HG03175 (cell line): ENCODE data around the gene PQBP1.
"Not testable (repeated sequence)": the region's sequence is repeated elsewhere in the genome, so short reads cannot be mapped to it uniquely, and the experiment has no call there.

Source experiments
- ATAC-seq: cut with Tn5 transposase; IDR thresholded peaks from one replicate; pipeline ENCODE4 v1.9.1; 2021; ENCODE audit warnings: mild to moderate bottlenecking, moderate library complexity; ENCODE audit not compliant: unreplicated experiment

The PQBP1 gene, protein sequence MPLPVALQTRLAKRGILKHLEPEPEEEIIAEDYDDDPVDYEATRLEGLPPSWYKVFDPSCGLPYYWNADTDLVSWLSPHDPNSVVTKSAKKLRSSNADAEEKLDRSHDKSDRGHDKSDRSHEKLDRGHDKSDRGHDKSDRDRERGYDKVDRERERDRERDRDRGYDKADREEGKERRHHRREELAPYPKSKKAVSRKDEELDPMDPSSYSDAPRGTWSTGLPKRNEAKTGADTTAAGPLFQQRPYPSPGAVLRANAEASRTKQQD

DNA sequence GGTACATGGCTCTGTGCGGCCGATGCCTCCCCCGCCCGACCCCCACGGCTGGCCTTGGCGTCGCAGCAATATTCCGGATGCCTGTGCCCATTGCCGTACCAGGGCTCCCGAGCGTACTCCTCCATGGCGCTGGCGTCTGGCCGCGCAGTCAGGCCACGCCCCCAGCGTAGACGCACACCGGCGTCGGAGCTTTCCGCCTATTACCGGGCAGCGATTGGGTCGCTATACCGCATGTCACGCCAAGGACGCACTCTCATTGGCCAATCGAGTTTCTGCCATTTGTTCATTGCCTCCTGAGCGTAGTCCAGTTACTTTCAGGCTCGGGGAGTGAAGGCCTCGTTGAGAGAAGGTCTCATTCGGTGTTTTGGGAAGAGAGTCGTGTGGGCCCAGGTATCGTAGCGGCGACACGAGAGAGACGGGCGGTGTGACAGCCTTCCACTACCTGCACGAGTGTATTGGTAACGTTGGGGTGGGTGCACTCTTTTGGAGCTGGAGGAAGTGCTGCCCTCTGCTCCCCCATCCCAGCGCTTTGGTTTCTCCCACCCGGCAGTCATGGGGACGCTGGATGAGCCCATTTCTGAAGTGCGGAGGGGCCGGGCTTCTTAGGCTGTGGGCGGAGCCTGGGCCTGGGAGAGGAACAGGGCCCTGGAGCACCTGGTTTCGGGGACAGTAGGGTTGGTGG is at the start of gene PQBP1, which contains the start of gene TIMM17B:
PQBP1 (plus strand) TSS at position 306 of the 682 bp plus-strand sequence. CDS start 580 bp downstream, outside the sequence.
TIMM17B (minus strand) TSS at position 144 of the 682 bp plus-strand sequence; CDS start at position 125, 19 bp downstream.
- peak; percentile 89 for ATAC-seq

DNA sequence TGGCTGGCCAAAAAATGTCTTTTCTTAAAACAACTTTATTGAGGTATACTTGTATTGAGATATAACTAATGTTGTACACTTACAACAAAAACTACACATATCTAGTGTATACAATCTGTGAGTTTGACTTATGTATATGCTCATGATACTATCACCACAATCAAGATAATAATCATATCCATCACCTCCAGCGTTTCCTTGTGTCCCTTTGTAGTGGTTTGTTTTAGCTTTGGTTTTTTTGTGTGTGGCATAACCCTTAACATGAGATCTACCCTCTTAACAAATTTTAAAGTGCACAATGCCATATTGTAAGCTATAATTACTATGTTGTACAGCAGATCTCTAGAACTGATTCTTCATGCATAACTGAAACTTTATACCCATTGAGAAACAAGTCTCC is 48.9 kb upstream of the PQBP1 start:
- ATAC-seq, result no peak

DNA sequence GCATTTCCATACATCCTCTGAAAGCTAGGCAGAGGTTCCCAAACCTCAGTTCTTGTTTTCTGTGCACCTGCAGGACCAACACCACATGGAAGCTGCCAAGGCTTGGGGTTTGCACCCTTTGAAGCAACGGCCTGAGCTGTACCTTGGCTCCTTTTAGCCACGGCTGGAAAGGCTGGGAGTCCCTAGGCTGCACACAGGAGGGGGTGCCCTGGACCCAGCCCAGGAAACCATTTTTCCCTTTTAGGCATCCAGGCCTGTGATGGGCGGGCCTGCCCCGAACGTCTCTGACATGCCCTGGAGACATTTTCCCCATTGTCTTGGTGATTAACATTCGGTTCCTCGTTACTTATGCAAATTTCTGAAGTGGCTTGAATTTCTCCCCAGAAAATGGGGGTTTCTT is 44.9 kb upstream of the PQBP1 start:
- ATAC-seq, result no peak

DNA sequence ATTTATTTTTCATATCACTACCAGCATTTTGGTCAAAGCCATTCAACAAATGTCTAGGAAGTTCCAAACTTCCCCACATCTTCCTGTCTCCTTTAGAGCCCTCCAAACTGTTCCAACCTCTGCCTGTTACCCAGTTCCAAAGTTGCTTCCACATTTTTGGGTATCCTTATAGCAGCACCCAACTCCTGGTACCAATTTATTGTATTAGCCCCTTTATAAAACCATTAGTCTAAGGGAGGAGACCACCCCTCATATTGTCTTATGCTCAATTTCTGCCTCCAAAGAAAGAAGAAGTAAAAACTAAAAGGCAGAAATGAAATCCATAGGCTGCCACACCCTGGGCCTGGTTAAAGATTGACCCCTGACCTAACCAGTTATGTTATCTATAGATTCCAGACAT is 44.2 kb upstream of the PQBP1 start:
- ATAC-seq, result not testable (repeated sequence)

DNA sequence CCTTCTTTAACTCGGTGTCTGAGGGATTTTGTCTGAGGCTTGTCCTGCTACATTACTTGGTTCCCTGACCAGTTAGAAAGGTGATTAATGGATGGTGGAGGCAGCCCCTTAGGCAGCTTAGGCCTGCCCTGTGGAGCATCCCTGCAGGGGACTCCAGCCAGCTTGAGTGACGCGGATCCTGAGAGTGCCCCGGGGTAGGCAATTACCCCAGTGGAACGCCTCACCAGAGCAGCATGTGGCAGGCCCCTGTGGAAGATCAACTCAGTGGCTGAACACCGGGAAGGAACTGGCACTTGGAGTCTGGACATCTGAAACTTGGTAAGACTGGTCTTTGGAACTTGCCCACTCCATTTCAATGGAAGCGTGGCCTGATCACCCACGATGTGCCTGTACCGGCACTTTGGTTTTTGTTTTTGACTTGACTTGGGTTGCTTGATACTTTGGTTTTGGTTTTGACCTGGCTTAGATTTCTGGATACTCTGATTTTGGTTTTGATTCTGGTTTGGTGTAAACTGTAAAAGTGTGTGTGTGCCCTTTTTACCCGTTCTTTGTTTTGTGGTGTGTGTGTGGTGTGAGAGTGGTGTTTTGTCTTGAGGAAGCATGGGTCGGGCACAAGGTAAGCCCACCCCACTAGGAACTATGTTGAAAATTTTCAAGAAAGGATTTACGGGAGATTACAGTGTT is 43.5 kb upstream of the PQBP1 start:
- ATAC-seq, result not testable (repeated sequence)

DNA sequence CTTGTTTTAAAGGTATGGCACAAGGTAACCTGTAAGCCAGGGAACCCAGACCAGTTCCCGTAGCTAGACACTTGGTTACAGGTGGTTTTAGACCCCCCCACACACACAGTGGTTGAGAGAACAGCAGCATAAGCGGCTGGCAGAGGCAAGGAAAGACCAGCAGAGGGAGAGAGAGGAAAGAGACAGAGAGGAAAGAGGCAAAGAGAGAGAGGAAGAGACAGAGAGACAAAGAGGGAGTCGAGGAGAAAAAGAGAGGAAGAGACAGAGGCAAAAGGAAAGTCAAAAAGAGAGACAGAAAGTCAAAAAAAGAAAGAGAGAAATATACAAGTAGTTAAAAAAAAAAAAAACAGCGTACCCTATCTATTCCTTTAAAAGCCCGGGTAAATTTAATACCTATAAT is 42.8 kb upstream of the PQBP1 start:
- no peak for ATAC-seq

DNA sequence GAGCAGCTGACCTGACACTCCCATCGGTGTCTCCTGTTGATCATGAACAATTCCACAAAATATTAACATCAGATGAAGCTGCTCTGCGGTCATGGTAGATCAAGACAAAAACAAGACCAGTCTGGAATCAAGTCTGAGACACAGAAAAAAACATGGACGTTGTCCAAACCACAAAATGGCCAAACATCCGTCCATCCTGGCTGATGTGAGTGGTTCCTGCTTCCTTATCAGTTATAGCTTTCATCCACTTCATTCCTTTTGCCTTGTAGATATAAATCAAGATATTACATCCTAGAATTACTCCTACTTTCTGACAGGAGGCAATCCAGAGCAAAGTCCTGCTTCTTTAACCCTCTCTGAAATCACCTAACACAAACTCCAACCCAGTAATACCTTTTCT is 33.5 kb upstream of the PQBP1 start:
- ATAC-seq, result no peak

DNA sequence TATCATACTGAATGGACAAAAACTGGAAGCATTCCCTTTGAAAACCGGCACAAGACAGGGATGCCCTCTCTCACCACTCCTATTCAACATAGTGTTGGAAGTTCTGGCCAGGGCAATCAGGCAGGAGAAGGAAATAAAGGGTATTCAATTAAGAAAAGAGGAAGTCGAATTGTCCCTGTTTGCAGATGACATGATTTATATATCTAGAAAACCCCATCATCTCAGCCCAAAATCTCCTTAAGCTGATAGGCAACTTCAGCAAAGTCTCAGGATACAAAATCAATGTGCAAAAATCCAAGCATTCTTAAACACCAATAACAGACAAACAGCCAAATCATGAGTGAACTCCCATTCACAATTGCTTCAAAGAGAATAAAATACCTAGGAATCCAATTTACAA is 25.7 kb upstream of the PQBP1 start:
- not testable (repeated sequence) for ATAC-seq

DNA sequence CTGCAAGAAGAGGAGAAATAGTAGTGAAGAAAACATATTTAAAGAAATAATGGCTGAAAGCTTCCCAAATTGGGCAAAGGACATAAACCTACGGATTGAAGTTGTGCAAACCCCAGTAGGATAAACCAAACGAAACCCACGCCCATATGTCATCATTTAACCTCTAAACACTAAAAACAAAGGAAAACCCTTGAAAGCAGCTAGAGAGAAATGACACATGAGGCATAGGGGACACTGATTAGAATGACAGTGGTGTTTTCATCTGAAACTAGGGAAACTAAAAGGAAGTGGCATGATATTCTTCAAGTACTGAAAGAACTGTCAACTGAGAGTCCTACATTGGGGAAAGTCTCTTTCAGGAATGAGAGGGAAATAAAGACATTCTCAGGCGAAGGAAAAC is 20.8 kb upstream of the PQBP1 start:
- ATAC-seq, result not testable (repeated sequence)

DNA sequence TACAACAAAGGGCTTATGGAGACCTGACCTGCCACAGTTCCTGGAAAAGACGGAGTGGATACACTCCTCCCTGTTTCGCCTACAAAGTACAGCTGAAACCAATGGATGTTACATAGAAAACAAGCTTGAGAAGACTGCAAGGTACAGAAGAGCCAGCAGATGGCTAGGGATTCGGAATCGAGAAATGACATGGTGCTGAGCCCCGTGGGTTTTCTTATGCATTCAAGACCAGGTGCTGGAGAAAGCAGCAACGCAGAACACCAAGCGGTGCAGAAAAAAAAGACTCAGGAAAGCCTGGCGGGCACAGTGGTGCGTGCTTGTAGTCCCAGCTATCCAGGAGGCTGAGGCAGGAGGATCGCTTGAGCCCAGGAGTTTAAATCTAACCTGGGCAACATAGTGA is 14.0 kb upstream of the PQBP1 start:
- ATAC-seq, result no peak

DNA sequence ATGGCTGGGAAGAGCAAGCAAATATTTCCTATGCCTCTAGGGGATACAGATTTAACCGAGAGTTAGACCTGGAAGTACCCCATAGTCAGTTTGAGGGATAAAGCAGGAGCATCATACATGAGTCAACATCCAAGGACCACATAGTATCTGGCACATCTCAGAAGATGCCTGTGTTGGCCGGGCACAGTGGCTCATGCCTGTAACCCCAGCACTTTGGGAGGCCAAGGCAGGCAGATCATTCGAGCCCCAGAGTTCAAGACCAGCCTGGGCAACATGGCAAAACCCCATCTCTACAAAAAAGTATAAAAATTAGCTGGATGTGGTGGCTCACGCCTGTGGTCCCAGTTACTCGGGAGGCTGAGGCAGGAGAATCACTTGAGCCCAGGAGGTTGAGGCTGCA is 11.1 kb upstream of the PQBP1 start:
- ATAC-seq, result not testable (repeated sequence)

DNA sequence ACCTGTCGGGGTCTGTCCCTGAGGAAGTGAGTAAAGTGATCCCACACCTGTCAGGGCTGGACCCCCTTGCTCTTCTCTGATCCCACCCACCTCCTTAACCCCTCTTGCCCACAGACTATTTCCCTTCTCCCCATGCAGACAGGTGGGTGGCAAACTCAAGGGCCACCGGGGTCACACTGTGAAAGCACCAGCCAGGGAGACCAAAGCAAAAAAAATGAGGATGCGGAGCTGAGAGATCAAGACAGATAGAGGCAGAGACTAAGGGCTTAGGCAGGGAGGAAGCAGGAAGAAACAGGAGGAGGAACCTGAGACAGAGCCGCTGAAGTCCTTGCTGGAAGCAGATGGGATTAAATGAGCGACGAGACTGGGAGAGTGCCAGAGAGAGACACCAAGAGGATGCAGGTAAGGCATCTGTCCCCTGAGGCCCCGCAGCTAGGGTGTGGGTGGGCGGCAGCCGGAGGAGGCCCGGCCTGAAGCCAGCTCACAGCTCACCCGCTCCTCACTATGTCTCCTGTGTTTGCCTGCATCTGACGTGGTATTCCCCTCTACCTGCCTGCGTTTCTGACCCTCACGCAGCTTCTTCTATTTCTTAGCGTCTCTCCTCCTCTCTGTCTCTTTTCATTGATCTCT is 7.3 kb upstream of the PQBP1 start:
- no peak for ATAC-seq

DNA sequence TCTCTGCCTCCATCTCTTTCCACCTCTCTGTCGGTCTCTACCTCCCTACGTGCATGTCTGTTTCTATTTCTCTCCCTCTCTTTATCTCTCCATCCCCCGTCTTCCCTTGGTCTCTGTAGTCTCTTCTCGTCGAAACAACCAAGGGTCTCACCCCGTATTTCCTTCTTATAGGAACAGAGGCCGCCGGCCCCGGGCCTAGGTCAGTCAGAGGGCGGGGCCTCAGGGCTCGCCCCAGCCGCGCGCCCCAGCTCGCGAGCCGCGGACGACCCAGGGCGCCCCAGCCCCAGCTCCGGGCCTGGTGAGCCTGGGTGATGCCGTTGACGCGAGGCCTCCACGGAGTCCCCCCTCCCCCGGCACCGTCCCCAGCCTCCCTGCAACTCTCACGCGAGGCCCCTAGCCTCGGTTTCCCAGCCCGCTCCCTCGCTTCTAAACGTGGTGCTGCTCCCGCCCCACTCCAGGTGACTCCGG is 6.8 kb upstream of the PQBP1 start:
- peak; percentile 38 for ATAC-seq

DNA sequence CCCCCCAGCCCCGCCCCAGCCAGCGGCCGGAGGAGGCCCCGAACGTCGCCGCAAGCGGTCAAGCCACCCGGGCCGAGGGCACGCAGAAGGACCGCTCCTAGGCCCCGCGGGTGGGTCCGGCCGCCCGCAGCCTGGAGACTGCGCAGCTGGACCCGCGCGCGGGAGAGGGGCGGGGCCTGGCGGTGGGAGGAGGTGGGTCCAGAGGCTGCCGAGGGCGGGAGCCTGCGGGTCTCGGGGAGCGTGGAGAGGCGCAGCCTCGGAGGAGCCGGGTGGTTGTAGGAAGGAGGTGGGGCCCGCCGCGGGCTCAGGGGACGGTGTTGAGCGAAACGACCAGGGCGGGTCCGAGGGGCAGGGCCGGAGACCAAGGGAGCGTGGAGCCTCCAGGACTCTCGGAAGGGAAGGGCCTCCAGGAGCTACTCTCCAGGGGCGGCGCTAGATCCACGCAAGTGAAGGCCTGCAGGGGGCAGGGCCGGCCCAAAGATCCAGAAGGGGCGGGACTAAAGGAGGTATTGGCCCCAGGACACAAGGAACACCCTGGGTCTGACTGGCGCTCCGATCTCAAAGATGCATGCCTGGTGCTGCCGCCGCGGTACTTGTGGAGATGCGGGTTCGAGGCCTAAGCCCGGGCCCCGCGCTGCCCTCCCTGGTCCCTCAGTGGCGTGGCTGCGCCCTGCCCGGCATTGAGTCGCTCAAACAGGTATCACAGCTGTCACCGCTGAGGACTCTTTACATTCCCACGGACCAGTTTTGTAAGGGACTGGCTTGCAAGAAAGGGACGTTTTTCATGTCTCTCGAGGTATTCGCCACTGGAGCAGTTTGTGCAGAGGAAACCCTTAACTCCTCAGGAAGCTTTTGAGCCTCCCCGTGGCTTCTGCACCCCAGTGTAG is 6.1 kb upstream of the PQBP1 start:
- ATAC-seq, result peak; percentile 80

DNA sequence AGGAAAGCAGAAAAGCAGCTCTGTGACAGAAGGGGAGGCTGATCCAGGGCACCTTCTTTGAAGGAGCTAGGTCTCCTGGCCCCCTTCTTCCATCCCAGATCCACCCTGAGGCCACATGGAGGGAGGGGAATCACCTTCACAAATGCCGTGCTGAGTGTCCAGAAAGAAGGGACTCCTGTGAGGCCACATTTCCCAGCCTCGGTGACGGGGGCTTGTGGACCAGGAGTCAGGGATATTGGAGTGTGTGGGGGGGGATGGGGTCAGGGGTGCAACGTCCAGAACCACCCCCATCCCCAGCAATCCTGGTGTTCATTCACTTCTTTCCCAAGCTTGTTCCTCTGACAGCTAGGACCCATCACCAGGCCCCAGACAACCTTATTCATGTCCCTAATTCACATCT is 4.8 kb upstream of the PQBP1 start:
- ATAC-seq, result no peak

DNA sequence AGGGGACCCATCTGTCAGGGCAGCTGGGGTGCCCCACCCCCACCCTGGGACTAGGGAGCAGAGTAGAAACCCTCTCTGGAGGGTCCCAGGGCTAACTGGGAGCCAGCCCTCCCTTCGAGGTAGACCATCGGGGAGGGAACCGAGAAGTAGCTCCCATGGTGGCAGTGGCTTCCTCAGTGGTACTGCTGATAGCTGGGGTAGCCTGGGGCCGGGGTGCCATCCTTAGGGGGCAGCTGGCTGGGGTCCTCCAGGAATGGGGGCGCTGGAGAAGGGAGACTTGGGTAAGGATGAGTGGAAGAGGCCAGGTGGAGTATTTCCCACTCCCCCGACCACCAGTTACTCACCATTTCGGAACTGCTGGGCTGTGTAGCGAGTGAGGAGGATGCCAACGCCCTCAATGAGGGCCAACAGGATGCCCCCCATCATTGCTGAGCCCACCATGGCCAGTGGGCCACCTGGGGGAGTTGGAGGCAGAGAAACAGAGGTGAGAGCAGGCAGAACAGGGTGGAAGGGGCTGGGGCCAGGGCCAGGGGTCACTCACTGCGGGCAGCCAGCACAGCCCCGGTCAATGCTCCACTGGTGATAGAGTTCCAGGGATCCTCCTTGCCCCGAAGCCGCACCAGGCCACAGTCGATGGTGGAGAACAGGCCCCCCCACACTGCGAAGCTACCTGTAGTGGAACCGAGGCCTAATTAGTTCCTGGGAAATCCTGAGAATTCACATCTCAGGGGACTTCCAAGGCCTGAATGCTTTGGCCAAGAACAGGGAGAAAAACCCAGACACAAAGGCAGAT is 4.0 kb upstream of the PQBP1 start:
- ATAC-seq, result no peak

DNA sequence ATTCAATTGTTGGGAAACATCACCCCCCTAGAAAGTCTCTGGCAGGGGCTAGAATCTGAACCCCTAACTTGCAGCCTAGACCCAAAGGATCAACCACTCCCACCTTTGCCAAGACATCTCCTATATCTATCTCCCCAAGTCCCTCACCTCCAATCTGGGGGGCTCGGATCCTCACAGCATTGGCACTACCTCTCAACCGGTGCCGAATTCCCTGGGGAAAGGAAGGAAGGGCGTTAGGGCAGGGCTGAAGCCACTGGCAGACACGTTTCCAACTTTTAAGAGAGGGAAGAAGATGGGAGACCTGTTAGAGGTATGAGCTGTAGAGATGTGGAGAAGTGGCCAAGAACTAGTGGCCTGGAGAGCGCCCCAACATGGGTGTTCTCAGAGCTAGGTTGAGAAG is 2.8 kb upstream of the PQBP1 start:
- no peak for ATAC-seq

DNA sequence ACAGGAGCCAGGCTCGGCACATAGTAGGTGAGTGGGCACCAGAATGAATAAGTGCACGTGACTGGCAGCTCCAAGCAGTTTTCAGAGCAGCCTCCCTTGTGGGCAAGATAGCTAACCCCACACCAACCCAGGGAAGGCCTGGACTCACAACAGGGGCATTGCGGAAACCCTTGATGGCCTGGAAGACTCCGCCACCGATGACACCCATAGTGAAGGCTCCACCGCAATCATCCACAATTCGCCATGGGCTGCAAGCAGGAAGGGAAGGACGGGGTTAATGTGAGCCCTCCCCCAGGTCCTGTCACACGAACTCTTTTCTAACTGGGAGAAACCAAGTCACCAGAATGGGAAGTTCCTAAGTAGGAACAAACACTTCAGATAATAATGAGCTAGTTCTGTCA is 1.1 kb upstream of the PQBP1 start:
- no peak for ATAC-seq

DNA sequence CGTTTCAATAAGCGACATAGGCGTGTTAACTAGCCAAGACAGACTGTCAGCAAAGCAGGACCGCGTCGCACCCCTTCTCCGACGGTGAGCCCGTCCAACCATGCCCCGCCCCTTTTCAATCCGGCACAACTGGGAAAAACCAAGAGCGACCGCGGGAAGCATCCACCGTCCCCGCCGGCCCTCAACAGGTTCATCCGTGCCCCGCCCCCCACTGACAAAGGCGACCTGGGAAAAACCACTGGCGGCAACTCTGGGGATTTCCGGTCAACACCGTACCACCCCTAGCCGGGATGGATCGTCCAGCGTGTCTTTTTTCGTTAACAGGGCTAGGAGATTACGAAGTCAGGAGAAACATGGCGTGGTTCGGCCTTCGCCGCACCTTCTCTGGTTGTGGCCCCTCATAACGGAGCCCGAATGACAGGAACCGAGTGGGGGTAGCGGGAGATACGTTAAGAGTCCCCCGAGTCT is 539 bp upstream of the PQBP1 start:
- ATAC-seq, result peak; percentile 17

DNA sequence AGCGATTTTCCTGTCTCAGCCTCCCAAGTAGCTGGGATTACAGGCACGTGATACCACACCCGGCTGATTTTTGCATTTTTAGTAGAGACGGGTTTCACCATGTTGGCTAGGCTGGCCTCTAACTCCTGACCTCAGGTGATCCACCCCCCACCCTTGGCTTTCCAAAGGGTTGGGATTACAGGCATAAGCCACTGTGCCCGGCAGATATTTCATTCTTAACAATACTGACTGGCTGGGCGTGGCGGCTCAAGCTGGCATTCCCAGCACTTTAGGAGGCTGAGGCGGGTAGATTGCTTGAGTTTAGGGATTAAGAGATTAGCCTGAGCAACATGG is 1.3 kb downstream of the PQBP1 start:
- no peak for ATAC-seq
